Measurements from ENCODE around the gene PLCXD1. TPM values are rescaled to one million over a fixed set of nuclear protein-coding genes. Genes with fewer than 3 reads are reported as not detected.

The PLCXD1 gene
- polyA plus RNA-seq, 4 donors, result 3.8 to 40.9 (median 13.3) TPM

DNA sequence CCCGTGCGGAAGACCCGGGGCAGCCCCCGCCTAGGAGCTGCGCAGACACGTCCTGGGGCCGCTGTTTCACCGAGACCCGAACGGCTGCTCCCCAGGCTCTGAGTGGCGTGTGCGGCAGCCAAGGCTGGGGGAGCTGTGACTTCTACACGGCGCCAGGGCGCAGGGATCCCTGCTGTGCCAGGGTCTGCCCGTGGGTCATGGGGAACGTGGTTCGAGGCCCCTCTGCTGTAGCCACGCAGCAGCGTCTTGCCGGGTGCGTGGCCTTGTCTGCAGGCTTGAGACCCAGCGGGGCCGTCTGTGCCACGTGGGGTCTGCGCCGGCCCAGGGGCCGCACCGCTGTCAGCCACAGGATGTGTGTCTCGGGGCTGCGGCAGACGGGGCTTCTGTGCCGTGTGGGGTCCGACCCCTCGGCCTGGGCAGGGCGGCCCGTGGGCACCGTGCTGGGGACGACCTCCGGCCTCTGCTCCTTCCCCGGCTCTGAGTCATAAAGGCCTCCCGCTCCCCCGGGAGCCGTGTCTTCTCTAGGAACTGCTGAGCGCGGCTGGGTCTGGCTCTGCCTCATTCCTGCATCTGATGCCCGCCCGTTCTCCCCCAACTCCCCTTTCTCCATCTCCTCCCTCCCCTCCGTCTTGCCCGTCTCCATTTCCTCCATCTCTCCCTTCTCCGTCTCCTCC is 50.1 kb downstream of the PLCXD1 start:
- WGBS, 3 donors, result 4 to 10% (median 7%) methylated on average over 32 to 51 of the region's 51 CpGs
- no peak for DNase-seq
- H3K4me1 ChIP-seq (ENCODE audit: control insufficient read depth in 3 of 3, insufficient read depth in 2 of 3, low read depth in 1 of 3, low read length in 2 of 3), result no peaks in the 10 kb centered on the region
- no peak overlapping the region for H3K4me3 ChIP-seq (ENCODE audit: low read depth in 1 of 3, low read length in 3 of 3)
- H3K27ac ChIP-seq (ENCODE audit: low read depth in 1 of 3, low read length in 2 of 3), result no peak overlapping the region
- H3K36me3 ChIP-seq (ENCODE audit: control insufficient read depth in 3 of 3, insufficient read depth in 2 of 3, low read depth in 1 of 3, low read length in 3 of 3), result peaks cover 0 to 26% (median 0%) of the 10 kb centered on the region in 3 donors
- H3K27me3 ChIP-seq (ENCODE audit: control insufficient read depth in 3 of 3, insufficient read depth in 3 of 3, low read length in 3 of 3), result peaks cover 4 to 13% (median 5%) of the 10 kb centered on the region in 3 donors
- FAIRE-seq, result no peak
- H3K9me3 ChIP-seq (ENCODE audit: control insufficient read depth in 2 of 2, insufficient read depth in 1 of 2, low read depth in 1 of 2, low read length in 1 of 2), result peaks cover 0 to 17% of the 10 kb centered on the region in 2 donors

DNA sequence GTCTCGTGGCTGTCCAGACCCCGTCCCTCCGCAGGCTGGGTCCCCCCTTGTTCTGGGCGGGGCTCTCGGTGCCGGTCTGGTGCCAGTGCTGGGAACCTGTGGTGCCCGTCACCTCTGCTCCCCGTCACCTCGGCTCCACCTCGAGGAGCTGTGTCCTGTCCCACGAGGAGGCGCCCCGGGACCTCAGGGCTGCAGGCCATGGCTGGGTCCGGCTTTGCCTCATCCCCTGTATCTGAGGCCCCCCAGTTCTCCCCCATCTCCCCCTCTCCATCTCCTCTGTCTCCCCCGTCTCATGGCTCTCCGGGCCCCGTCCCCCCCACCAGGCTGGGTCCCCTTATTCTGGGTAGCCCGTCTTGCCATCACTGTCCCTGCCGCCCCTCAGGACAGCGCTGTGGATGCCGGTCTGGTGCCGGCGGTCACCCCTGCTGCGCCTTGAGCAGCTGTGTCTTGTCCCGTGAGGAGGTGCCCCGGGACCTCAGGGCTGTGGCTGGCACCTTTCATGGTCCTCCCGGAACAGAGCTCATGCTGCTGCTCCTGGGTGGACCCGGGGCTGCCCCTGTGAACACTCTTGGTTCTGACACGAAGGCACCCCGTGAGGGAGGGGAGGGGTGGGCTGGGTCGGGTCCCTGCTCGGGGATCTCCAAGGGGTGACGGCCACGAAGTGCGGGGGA is 50.8 kb downstream of the PLCXD1 start:
- no peak for DNase-seq
- H3K4me1 ChIP-seq (ENCODE audit: control insufficient read depth in 3 of 3, insufficient read depth in 2 of 3, low read depth in 1 of 3, low read length in 2 of 3), result no peaks in the 10 kb centered on the region
- H3K36me3 ChIP-seq (ENCODE audit: control insufficient read depth in 3 of 3, insufficient read depth in 2 of 3, low read depth in 1 of 3, low read length in 3 of 3), result peaks cover 0 to 28% (median 0%) of the 10 kb centered on the region in 3 donors
- H3K27ac ChIP-seq (ENCODE audit: low read depth in 1 of 3, low read length in 2 of 3), result no peak overlapping the region
- 56 to 57% (median 56%) methylated on average over 31 to 35 of the region's 35 CpGs for WGBS, 3 donors
- peaks cover 0 to 22% of the 10 kb centered on the region in 2 donors for H3K9me3 ChIP-seq (ENCODE audit: control insufficient read depth in 2 of 2, insufficient read depth in 1 of 2, low read depth in 1 of 2, low read length in 1 of 2)
- no peak for FAIRE-seq
- peaks cover 4 to 13% (median 5%) of the 10 kb centered on the region in 3 donors for H3K27me3 ChIP-seq (ENCODE audit: control insufficient read depth in 3 of 3, insufficient read depth in 3 of 3, low read length in 3 of 3)
- H3K4me3 ChIP-seq (ENCODE audit: low read depth in 1 of 3, low read length in 3 of 3), result no peak overlapping the region

DNA sequence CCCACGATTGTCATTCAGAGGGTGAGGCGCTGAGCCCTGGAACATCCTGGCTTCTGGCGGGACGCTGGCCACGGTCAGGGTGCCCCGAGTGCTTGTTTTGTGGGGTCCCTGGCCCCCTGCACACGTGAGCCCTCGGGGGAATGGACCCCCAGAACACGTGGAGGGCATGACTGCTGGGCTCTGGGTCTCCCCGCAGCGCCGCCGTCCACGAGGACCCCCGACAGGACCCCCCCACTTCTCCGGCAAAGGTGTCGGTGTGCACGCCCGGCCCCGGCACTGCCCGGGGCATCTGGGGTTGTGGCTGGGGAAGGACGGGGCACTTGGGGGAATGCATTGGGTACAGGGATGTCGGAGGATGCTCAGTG is 51.3 kb downstream of the PLCXD1 start:
- FAIRE-seq, result no peak
- WGBS, 3 donors, result 90 to 92% (median 92%) methylated on average over 22 to 23 of the region's 23 CpGs
- Histone ChIP-seq H3K27me3 (ENCODE audit: control insufficient read depth in 3 of 3, insufficient read depth in 3 of 3, low read length in 3 of 3) (peaks cover 4 to 13% (median 5%) of the 10 kb centered on the region in 3 donors), H3K36me3 (ENCODE audit: control insufficient read depth in 3 of 3, insufficient read depth in 2 of 3, low read depth in 1 of 3, low read length in 3 of 3) (peaks cover 0 to 32% (median 0%) of the 10 kb centered on the region in 3 donors), H3K9me3 (ENCODE audit: control insufficient read depth in 2 of 2, insufficient read depth in 1 of 2, low read depth in 1 of 2, low read length in 1 of 2) (peaks cover 0 to 25% of the 10 kb centered on the region in 2 donors), H3K4me3 (ENCODE audit: low read depth in 1 of 3, low read length in 3 of 3) (no peak overlapping the region), H3K4me1 (ENCODE audit: control insufficient read depth in 3 of 3, insufficient read depth in 2 of 3, low read depth in 1 of 3, low read length in 2 of 3) (no peaks in the 10 kb centered on the region), H3K27ac (ENCODE audit: low read depth in 1 of 3, low read length in 2 of 3) (no peak overlapping the region)
- no peak for DNase-seq

DNA sequence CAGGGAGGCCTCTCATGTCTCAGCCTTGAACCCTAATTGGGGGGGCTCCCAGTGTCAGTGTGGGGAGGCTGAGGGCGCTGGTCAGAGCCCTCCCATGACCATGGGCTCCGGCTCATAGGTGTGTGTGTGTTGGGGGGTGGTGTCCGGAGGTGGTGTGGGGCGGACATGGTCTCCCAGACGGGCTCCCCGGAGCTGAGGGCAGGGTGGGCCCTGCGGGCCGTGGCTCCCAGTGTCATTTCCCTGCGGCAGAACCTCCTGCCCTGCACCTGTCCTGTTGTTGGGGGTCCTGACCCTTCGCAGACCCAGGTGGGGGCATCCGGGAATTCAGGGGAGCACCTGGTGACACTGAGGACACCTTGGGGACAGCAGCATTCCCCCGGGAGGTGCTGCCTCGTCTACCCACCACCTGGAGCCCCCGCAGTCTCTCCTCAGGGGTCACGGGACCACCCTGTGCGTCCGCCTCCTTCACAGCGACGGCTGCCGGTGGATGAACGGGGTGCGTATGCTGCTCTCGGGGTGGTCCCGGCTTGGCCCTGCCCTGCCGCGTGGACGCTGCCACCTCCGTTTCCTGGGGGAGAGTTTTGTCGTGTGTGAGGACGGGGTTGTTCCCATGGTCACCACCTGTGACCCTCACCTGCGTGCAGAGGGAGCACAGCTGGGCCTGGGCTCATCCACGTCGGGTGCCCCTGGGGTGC is 51.9 kb downstream of the PLCXD1 start:
- H3K27me3 ChIP-seq (ENCODE audit: control insufficient read depth in 3 of 3, insufficient read depth in 3 of 3, low read length in 3 of 3), result peaks cover 4 to 13% (median 5%) of the 10 kb centered on the region in 3 donors
- 93 to 97% (median 94%) methylated on average over 26 to 33 of the region's 33 CpGs for WGBS, 3 donors
- DNase-seq, result no peak
- H3K4me1 ChIP-seq (ENCODE audit: control insufficient read depth in 3 of 3, insufficient read depth in 2 of 3, low read depth in 1 of 3, low read length in 2 of 3), result no peaks in the 10 kb centered on the region
- peaks cover 0 to 35% (median 0%) of the 10 kb centered on the region in 3 donors for H3K36me3 ChIP-seq (ENCODE audit: control insufficient read depth in 3 of 3, insufficient read depth in 2 of 3, low read depth in 1 of 3, low read length in 3 of 3)
- FAIRE-seq, result no peak
- H3K27ac ChIP-seq (ENCODE audit: low read depth in 1 of 3, low read length in 2 of 3), result no peak overlapping the region
- no peak overlapping the region for H3K4me3 ChIP-seq (ENCODE audit: low read depth in 1 of 3, low read length in 3 of 3)
- peaks cover 0 to 28% of the 10 kb centered on the region in 2 donors for H3K9me3 ChIP-seq (ENCODE audit: control insufficient read depth in 2 of 2, insufficient read depth in 1 of 2, low read depth in 1 of 2, low read length in 1 of 2)

DNA sequence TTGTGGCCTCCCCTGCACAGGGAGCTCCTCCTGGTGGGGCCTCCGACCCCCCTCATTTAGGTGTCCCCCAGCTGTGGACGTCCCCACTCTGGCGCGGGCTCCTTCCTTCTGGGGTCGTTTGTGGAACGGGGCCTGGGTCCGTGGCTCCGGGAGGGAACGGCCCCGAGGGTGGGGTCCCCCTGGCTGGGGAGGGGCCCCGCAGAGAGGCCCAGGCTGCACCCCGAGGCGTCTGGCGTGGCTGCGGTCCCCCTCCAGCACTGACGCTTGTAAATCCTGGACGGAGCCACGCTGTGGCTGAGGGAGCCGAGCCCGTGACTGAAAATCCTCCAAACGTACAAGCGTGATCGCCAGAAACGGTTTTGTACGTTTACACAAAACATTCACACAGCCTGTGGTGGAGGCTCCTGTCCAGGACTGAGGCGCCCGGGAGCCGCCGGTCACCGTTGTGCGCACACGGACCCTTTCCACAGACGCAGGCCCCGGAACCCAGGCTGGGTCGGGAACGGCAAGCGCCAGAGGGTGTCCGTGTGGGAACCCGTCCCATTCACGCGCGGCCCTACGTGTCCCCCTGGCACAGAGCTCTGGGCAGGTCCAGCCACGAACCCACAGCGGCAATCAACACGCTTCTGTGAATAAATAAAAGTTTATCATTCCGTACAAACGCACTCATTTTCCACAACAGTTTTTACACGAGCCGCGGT is 52.6 kb downstream of the PLCXD1 start:
- H3K4me1 ChIP-seq (ENCODE audit: control insufficient read depth in 3 of 3, insufficient read depth in 2 of 3, low read depth in 1 of 3, low read length in 2 of 3), result no peaks in the 10 kb centered on the region
- H3K27me3 ChIP-seq (ENCODE audit: control insufficient read depth in 3 of 3, insufficient read depth in 3 of 3, low read length in 3 of 3), result peaks cover 4 to 13% (median 5%) of the 10 kb centered on the region in 3 donors
- 91 to 95% (median 93%) methylated on average over 51 of the region's 51 CpGs for WGBS, 3 donors
- peaks cover 0 to 35% of the 10 kb centered on the region in 2 donors for H3K9me3 ChIP-seq (ENCODE audit: control insufficient read depth in 2 of 2, insufficient read depth in 1 of 2, low read depth in 1 of 2, low read length in 1 of 2)
- H3K36me3 ChIP-seq (ENCODE audit: control insufficient read depth in 3 of 3, insufficient read depth in 2 of 3, low read depth in 1 of 3, low read length in 3 of 3), result peaks cover 0 to 42% (median 0%) of the 10 kb centered on the region in 3 donors
- FAIRE-seq (no peak), DNase-seq (no peak)
- H3K4me3 ChIP-seq (ENCODE audit: low read depth in 1 of 3, low read length in 3 of 3), result no peak overlapping the region
- no peak overlapping the region for H3K27ac ChIP-seq (ENCODE audit: low read depth in 1 of 3, low read length in 2 of 3)

DNA sequence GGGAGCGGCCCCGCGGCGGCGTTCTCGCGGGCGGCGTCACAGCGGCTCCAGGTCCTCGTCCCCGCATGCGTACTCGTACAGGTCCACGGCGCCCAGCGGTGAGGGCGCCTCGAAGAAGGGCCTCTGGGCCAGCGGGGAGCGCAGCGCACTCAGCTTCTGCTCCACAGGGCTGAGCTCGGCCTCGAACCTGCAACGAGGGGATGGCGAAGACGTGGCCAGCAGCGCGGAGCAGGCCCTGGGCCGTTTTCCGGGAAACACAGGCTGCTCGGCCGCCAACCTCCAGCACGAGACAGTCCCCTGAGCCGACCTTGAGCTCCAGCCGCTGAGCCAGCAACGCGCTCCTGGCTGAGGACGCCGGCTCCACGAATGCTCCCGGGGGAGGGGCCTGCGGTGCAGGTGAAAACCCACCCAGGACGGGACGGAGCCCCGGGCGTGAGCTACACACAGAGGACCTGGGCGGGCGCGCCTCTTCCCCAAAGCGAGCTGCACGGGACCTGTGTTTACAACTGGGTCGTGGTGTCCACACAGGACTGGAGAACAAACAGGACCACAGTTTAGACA is 53.2 kb downstream of the PLCXD1 start:
- no peak for FAIRE-seq
- H3K27me3 ChIP-seq (ENCODE audit: control insufficient read depth in 3 of 3, insufficient read depth in 3 of 3, low read length in 3 of 3), result peaks cover 4 to 13% (median 5%) of the 10 kb centered on the region in 3 donors
- no peak for DNase-seq
- peaks cover 0 to 46% (median 0%) of the 10 kb centered on the region in 3 donors for H3K36me3 ChIP-seq (ENCODE audit: control insufficient read depth in 3 of 3, insufficient read depth in 2 of 3, low read depth in 1 of 3, low read length in 3 of 3)
- no peak overlapping the region for H3K27ac ChIP-seq (ENCODE audit: low read depth in 1 of 3, low read length in 2 of 3)
- H3K4me3 ChIP-seq (ENCODE audit: low read depth in 1 of 3, low read length in 3 of 3), result no peak overlapping the region
- H3K4me1 ChIP-seq (ENCODE audit: control insufficient read depth in 3 of 3, insufficient read depth in 2 of 3, low read depth in 1 of 3, low read length in 2 of 3), result no peaks in the 10 kb centered on the region
- peaks cover 0 to 36% of the 10 kb centered on the region in 2 donors for H3K9me3 ChIP-seq (ENCODE audit: control insufficient read depth in 2 of 2, insufficient read depth in 1 of 2, low read depth in 1 of 2, low read length in 1 of 2)
- 96 to 97% (median 96%) methylated on average over 52 to 53 of the region's 53 CpGs for WGBS, 3 donors

DNA sequence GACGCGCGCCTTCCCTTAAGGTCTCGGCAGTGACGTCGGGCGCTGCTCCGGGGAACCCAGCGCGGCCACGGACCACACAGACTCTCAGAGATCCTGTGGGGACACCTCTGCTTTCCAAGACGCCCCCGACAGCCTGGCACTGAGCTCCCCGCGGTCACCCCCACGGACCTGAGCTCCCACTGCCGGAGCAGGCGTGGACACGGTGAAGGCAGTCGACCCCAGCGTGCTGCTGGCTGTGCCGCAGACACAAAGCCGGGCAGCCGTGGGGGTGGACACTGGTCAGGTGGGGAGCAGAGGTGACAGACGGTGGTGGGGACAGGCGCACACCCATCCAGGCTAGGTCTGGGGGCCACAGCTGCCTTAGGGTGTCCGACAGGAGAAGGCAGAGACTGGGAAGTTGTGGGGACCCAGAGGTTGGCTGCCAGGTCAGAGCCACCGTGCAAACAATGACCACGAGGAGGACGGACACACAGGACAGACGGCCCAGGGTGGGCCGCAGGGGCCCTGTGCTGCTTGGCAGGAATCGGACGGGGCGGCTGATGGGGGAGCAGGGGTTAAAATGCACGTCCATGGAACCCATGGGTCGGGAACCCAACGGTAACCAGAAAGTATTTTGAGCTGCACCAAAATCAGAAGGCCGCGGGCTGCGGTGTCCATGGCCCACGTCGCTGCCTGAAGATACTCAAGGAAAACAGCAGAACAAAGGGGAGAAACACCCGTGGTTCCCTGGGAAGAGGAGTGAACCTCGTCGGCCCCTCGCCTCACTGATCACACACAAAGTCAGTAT is 54.0 kb downstream of the PLCXD1 start:
- Histone ChIP-seq H3K27me3 (ENCODE audit: control insufficient read depth in 3 of 3, insufficient read depth in 3 of 3, low read length in 3 of 3) (peaks cover 4 to 13% (median 5%) of the 10 kb centered on the region in 3 donors), H3K27ac (ENCODE audit: low read depth in 1 of 3, low read length in 2 of 3) (no peak overlapping the region), H3K4me3 (ENCODE audit: low read depth in 1 of 3, low read length in 3 of 3) (no peak overlapping the region), H3K36me3 (ENCODE audit: control insufficient read depth in 3 of 3, insufficient read depth in 2 of 3, low read depth in 1 of 3, low read length in 3 of 3) (peaks cover 0 to 46% (median 0%) of the 10 kb centered on the region in 3 donors), H3K4me1 (ENCODE audit: control insufficient read depth in 3 of 3, insufficient read depth in 2 of 3, low read depth in 1 of 3, low read length in 2 of 3) (no peaks in the 10 kb centered on the region), H3K9me3 (ENCODE audit: control insufficient read depth in 2 of 2, insufficient read depth in 1 of 2, low read depth in 1 of 2, low read length in 1 of 2) (peaks cover 0 to 36% of the 10 kb centered on the region in 2 donors)
- DNase-seq (no peak), FAIRE-seq (no peak)
- 96 to 98% (median 97%) methylated on average over 47 of the region's 47 CpGs for WGBS, 3 donors
